HT1080 (cell line): Measurements from ENCODE around the gene CERS3. TPM values are rescaled to one million over a fixed set of nuclear protein-coding genes. Genes with fewer than 3 reads are reported as not detected.

Source experiments
- DNase-seq: peaks from one replicate; pipeline ENCODE4 v3.0.0-alpha.2; 2015; ENCODE audit warnings: low read depth
- total RNA-seq: library from RNA; depleted of rRNA; stranded (reverse); fragments of >200 nt; shearing (Covaris generic); gene quantifications from 2 replicates; pipeline ENCODE4 v1.2.3, GENCODE V29; 2014

CERS3 gene
- total RNA-seq, 1 experiment from 2014 or later = not detected

GRCh38 chr15:100531204-100531603, 2.5 kb upstream of the CERS3 start:
- DNase-seq = no peak

- no peak for DNase-seq
Observed at GRCh38 chr15:100529556-100529955, 806 bp upstream of the CERS3 start.

GRCh38 chr15:100526027-100526481, 2.7 kb downstream of the CERS3 start:
- no peak for DNase-seq

- no peak for DNase-seq
Observed at GRCh38 chr15:100525436-100525835, 3.3 kb downstream of the CERS3 start.

GRCh38 chr15:100524326-100524725, 4.4 kb downstream of the CERS3 start:
- no peak for DNase-seq

GRCh38 chr15:100521907-100522306, 6.8 kb downstream of the CERS3 start:
- no peak for DNase-seq

GRCh38 chr15:100520132-100520921, 8.4 kb downstream of the CERS3 start:
- no peak for DNase-seq

GRCh38 chr15:100517846-100518245, 10.9 kb downstream of the CERS3 start:
- no peak for DNase-seq

- DNase-seq = no peak
Observed at GRCh38 chr15:100516643-100517512, 11.9 kb downstream of the CERS3 start.

- no peak for DNase-seq
Observed at GRCh38 chr15:100515758-100516157, 13.0 kb downstream of the CERS3 start.

- DNase-seq = no peak
Observed at GRCh38 chr15:100508641-100509300, 20.0 kb downstream of the CERS3 start.

GRCh38 chr15:100502651-100503050, 26.1 kb downstream of the CERS3 start:
- no peak for DNase-seq

- no peak for DNase-seq
Observed at GRCh38 chr15:100501117-100501516, 27.6 kb downstream of the CERS3 start.

- no peak for DNase-seq
Observed at GRCh38 chr15:100500226-100500990, 28.3 kb downstream of the CERS3 start.

GRCh38 chr15:100495861-100496260, 32.9 kb downstream of the CERS3 start:
- DNase-seq = no peak

GRCh38 chr15:100493213-100493612, 35.5 kb downstream of the CERS3 start:
- DNase-seq = no peak

GRCh38 chr15:100484443-100484842, 44.3 kb downstream of the CERS3 start:
- no peak for DNase-seq

- DNase-seq = no peak
Observed at GRCh38 chr15:100483370-100483769, 45.4 kb downstream of the CERS3 start.

- DNase-seq = no peak
Observed at GRCh38 chr15:100476805-100477204, 51.9 kb downstream of the CERS3 start.

- no peak for DNase-seq
Observed at GRCh38 chr15:100472736-100473135, 56.0 kb downstream of the CERS3 start.

- no peak for DNase-seq
Observed at GRCh38 chr15:100471933-100472332, 56.8 kb downstream of the CERS3 start.
